ENCODE data around the gene COG4. TPM values are rescaled to one million over a fixed set of nuclear protein-coding genes. Genes with fewer than 3 reads are reported as not detected.
A peak's percentile ranks its signal among the peaks of the same experiment; 100 is the strongest.

COG4 gene
- total RNA-seq, 2 donors from 2014 or later: 44.2 to 46.7 TPM

- Histone ChIP-seq H3K9me3 (no peaks in the 10 kb centered on the region), H3K27me3 (replicated peaks; ENCODE audit: insufficient read depth) (no peaks in the 10 kb centered on the region), H3K27ac (peak within 1 kb of the TSS; percentile 75 to 78), H3K4me1 (ENCODE audit: control insufficient read depth in 1 of 2, low read depth in 2 of 2) (peaks cover 11 to 30% of the 10 kb centered on the region in 2 donors), H3K4me3 (peak within 1 kb of the TSS; percentile 75), H3K36me3 (no peaks in the 10 kb centered on the region)
- TF ChIP-seq, protein P1, sequence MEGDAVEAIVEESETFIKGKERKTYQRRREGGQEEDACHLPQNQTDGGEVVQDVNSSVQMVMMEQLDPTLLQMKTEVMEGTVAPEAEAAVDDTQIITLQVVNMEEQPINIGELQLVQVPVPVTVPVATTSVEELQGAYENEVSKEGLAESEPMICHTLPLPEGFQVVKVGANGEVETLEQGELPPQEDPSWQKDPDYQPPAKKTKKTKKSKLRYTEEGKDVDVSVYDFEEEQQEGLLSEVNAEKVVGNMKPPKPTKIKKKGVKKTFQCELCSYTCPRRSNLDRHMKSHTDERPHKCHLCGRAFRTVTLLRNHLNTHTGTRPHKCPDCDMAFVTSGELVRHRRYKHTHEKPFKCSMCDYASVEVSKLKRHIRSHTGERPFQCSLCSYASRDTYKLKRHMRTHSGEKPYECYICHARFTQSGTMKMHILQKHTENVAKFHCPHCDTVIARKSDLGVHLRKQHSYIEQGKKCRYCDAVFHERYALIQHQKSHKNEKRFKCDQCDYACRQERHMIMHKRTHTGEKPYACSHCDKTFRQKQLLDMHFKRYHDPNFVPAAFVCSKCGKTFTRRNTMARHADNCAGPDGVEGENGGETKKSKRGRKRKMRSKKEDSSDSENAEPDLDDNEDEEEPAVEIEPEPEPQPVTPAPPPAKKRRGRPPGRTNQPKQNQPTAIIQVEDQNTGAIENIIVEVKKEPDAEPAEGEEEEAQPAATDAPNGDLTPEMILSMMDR (IDR thresholded peaks at IDR 0.05): peak; percentile 38
- DNase-seq (ENCODE audit: low spot score) (peak; percentile 91), ATAC-seq (ENCODE audit: insufficient number of reproducible peaks, low FRiP score, low read depth) (peak; percentile 91)
These were observed 84.1 kb downstream of the COG4 start, which contains the start of gene ST3GAL2 for GRCh38 chr16:70438969-70439862. TSS of gene ST3GAL2 (minus strand) at chr16:70439100. CDS start at chr16:70398530, 40,570 bp downstream.

DNA sequence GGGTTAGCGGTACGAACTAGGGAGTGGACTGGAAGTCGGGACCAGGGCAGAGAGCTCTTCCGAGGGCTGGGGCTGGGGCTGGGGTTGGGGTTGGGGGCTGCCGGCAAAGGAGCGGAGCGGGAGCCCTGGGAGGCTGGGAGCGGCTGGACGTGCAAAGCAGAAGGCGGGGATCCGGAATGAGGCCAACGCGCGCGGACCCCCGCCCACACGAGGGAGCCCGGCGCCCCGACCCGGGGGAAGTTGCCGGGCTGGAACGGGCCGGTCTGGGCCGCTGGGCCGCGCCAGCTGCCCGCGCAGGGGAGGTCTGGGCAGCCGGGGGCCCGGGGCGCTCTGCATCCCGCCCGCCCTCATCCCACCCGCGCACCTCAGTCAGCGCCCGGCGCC, 84.8 kb downstream of the COG4 start:
- H3K4me1 ChIP-seq (ENCODE audit: control insufficient read depth in 1 of 2, low read depth in 2 of 2): peaks cover 16 to 37% of the 10 kb centered on the region in 2 donors
- DNase-seq (ENCODE audit: low spot score) (no peak), ATAC-seq (ENCODE audit: insufficient number of reproducible peaks, low FRiP score, low read depth) (no peak)
- no peaks in the 10 kb centered on the region for H3K36me3 ChIP-seq
- H3K27me3 ChIP-seq (replicated peaks; ENCODE audit: insufficient read depth): no peaks in the 10 kb centered on the region
- TF ChIP-seq, protein P1 (IDR thresholded peaks at IDR 0.05): no peak
- H3K4me3 ChIP-seq: peak overlapping the region; percentile 75
- no peaks in the 10 kb centered on the region for H3K9me3 ChIP-seq
- H3K27ac ChIP-seq: peak overlapping the region; percentile 58 to 78

DNA sequence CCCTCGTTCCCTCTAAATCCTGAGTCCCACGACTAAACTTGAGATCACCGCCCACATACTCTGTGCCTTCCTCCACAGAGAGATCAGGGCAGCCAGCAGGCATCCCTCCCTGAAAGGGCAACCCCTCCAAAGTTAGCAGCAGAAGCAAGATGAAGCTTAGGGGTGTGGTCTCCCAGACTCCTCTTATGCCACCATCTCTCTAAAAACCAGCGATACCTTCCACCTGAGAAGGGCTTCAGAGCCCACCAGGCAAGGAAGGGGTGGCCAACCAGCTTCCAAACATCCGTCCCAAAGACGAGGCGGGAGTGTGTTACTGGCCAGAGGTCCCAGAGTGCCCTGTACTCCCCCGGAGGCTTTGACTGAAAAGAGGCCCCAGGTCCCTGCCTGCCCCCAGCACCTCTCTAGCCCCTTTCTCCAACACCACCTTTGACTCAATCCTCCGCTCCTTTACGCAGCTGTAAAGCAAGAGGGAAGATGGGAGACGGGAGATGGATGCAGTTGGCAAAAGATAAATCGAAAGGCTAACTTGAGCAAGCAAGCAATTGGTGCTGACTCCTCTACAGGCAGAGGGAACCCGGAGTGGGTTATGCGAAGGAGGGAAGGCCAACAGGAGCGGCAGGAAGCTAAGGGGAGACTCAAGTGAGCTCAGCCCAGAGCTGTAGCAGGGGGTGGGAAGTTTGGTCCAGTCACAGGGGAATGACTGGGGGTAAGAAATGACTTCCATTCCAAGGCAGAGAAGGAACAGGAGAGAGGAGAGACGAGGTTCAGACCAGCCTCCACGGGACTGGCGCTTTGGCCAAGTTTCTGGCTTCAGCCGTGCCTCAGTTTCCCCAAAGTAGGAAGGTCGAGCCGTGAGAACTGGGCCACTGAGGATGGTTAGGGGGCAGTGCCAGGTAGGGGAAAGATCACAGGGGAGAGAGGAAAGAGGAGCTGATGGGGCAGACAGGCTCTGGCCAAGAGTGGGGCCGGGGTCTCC, 85.5 kb downstream of the COG4 start:
- no peak for DNase-seq (ENCODE audit: low spot score)
- ATAC-seq (ENCODE audit: insufficient number of reproducible peaks, low FRiP score, low read depth): no peak
- Histone ChIP-seq H3K9me3 (no peaks in the 10 kb centered on the region), H3K27ac (peak overlapping the region; percentile 58 to 78), H3K27me3 (replicated peaks; ENCODE audit: insufficient read depth) (no peaks in the 10 kb centered on the region), H3K4me3 (peak overlapping the region; percentile 75), H3K4me1 (ENCODE audit: control insufficient read depth in 1 of 2, low read depth in 2 of 2) (peaks cover 20 to 44% of the 10 kb centered on the region in 2 donors), H3K36me3 (no peaks in the 10 kb centered on the region)
- TF ChIP-seq, protein P1 (IDR thresholded peaks at IDR 0.05): no peak

DNA sequence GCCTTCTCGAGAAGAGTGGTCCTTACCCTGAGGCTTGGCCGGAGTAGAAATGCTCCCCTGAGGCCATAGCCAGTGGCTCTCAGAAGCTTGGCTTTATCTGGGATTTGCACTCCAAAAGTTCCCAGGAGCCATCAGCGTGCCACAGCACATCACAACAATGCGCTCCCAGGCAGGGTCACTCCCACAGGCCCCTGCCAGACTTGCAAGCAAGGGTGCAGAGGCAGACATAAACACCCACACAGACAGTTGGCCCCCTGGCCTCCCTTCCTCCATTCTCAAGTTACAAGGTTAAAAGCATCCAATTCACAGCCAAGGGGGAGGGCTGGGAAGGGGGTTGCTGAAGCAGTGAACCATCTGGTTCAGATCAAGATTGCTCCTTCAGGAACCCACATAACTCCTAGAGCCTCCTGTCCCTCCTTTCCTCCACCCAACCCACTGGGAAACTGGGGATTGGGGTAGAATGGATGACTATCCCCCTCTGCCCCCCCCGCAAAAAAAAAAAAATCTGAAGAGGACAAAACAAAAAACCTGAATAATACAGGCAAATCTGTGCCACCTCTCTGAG, 86.3 kb downstream of the COG4 start:
- TF ChIP-seq, protein P1 (IDR thresholded peaks at IDR 0.05): no peak
- no peaks in the 10 kb centered on the region for H3K9me3 ChIP-seq
- no peaks in the 10 kb centered on the region for H3K27me3 ChIP-seq (replicated peaks; ENCODE audit: insufficient read depth)
- no peaks in the 10 kb centered on the region for H3K36me3 ChIP-seq
- ATAC-seq (ENCODE audit: insufficient number of reproducible peaks, low FRiP score, low read depth) (no peak), DNase-seq (ENCODE audit: low spot score) (no peak)
- peaks cover 26 to 52% of the 10 kb centered on the region in 2 donors for H3K4me1 ChIP-seq (ENCODE audit: control insufficient read depth in 1 of 2, low read depth in 2 of 2)
- H3K27ac ChIP-seq: peak overlapping the region; percentile 58 to 78
- H3K4me3 ChIP-seq: peak overlapping the region; percentile 75
